AG09319 (cell line): ENCODE data around the gene CCDC7.
"Not testable (repeated sequence)": the region's sequence is repeated elsewhere in the genome, so short reads cannot be mapped to it uniquely, and the experiment has no call there.

Experiments
- DNase-seq: peaks from one replicate; pipeline ENCODE4 v3.0.0-alpha.2; 2010; ENCODE audit warnings: low read depth; ENCODE audit errors: extremely low read depth
- CTCF ChIP-seq: IDR thresholded peaks from 2 replicates; pipeline ENCODE4 v1.5.1; 2011; ENCODE audit warnings: low read depth, mild to moderate bottlenecking, inconsistent platforms, low read length, moderate library complexity

Gene CCDC7

GRCh38 chr10:32891261-32891660 is 445.3 kb downstream of the CCDC7 start:
- no peak for TF ChIP-seq CTCF
- DNase-seq, result no peak

- no peak for DNase-seq
- TF ChIP-seq CTCF, result no peak
Observed at GRCh38 chr10:32893434-32893833, 447.5 kb downstream of the CCDC7 start.

- no peak for TF ChIP-seq CTCF
- DNase-seq, result no peak
Observed at GRCh38 chr10:32893916-32894664, 448.1 kb downstream of the CCDC7 start.

GRCh38 chr10:32895200-32895968 is 449.4 kb downstream of the CCDC7 start:
- not testable (repeated sequence) for DNase-seq

GRCh38 chr10:32901815-32902214 is 455.9 kb downstream of the CCDC7 start:
- no peak for TF ChIP-seq CTCF
- no peak for DNase-seq

GRCh38 chr10:32905466-32905865 is 459.5 kb downstream of the CCDC7 start:
- TF ChIP-seq CTCF, result no peak
- no peak for DNase-seq

- DNase-seq, result no peak
- no peak for TF ChIP-seq CTCF
Observed at GRCh38 chr10:32906595-32906994, 460.7 kb downstream of the CCDC7 start.
